HCT116 (cell line): ENCODE measurements around the gene NR2E1. TPM values are rescaled to one million over a fixed set of nuclear protein-coding genes. Genes with fewer than 3 reads are reported as not detected.

Experiments used
- ATAC-seq: fragments of 200-7000 bp; cut with Tn5 transposase; 2 replicates; pipeline ENCODE4 v1.9.1; 2020; ENCODE audit warnings: mild to moderate bottlenecking, moderate library complexity
- BruUV-seq: library from RNA; stranded (reverse); fragments of 400-500 nt; replicated peaks from 2 replicates; lab custom pipeline; 2021; lab: Mats Ljungman, UMichigan
- CTCF ChIA-PET: fragments of 300-600 bp; sonication (Branson Sonifier 250); formaldehyde crosslinking; loops from one replicate; lab custom pipeline; 2021; ENCODE audit warnings: antibody characterized with exemption; lab: Charles Lee
- POLR2A ChIA-PET: fragments of 300-600, 350-600 bp; sonication (Branson Sonifier 250); formaldehyde crosslinking; loops from one replicate; lab custom pipeline; 2021; ENCODE audit warnings: antibody characterized with exemption; lab: Charles Lee
- RAD21 ChIA-PET, 2 experiments: fragments of 300-600 bp; sonication (Branson Sonifier 250); formaldehyde crosslinking; loops; one replicate each; lab custom pipeline; 2023; ENCODE audit warnings: low total read pairs in 2 of 2; ENCODE audit not compliant: uncharacterized antibody in 2 of 2, unreplicated experiment in 2 of 2, low non-redundant PET in 1 of 2; lab: Charles Lee
- DNase-seq: peaks from one replicate; pipeline ENCODE4 v3.0.0-alpha.2; 2010; ENCODE audit warnings: low read depth, low spot score
- H2AFZ ChIP-seq: fragments of 200-600 bp; shearing (Covaris generic), sonication (generic); 2 replicates; pipeline ENCODE4 v1.6.1; 2017; ENCODE audit warnings: low read depth, mixed run types, mixed read lengths, antibody characterized with exemption, low read length; ENCODE audit not compliant: poor library complexity, severe bottlenecking
- H3K27ac ChIP-seq: 2 replicates; pipeline ENCODE4 v1.5.1; 2012; ENCODE audit warnings: low read depth, low read length
- H3K27me3 ChIP-seq: fragments of 200-600 bp; sonication (generic); 2 replicates; pipeline ENCODE4 v1.6.1; 2016; ENCODE audit warnings: mixed run types, low read length, mixed read lengths; ENCODE audit not compliant: insufficient read depth
- H3K36me3 ChIP-seq, 2 experiments: fragments of 200-500 bp in 1 of 2; fragments of 200-600 bp in 1 of 2; sonication (Bioruptor generic) in 1 of 2; sonication (generic) in 1 of 2; 2 replicates each; pipeline versions ENCODE4 v1.5.1 to v1.6.1; 2014 to 2016; ENCODE audit warnings: low read length in 2 of 2, inconsistent platforms in 1 of 2, mixed read lengths in 1 of 2, mixed run types in 1 of 2; ENCODE audit not compliant: insufficient read depth in 2 of 2, control insufficient read depth in 1 of 2
- H3K4me1 ChIP-seq, 2 experiments: fragments of 200-600 bp in 1 of 2; sonication (generic) in 1 of 2; 2 replicates each; pipeline versions ENCODE4 v1.5.1 to v1.6.1; 2012 to 2017; ENCODE audit warnings: low read length in 2 of 2, inconsistent platforms in 1 of 2, mild to moderate bottlenecking in 1 of 2, mixed read lengths in 1 of 2, mixed run types in 1 of 2, moderate library complexity in 1 of 2; ENCODE audit not compliant: insufficient read depth in 2 of 2, control insufficient read depth in 1 of 2
- H3K4me2 ChIP-seq: fragments of 200-600 bp; sonication (generic); 2 replicates; pipeline ENCODE4 v1.6.1; 2017; ENCODE audit warnings: mixed run types, low read length, mixed read lengths
- H3K4me3 ChIP-seq, 2 experiments: fragments of 200-600 bp in 1 of 2; sonication (generic) in 1 of 2; replicated peaks in 1 of 2; 2 replicates each; pipeline ENCODE4 v1.5.1; 2011 to 2016; ENCODE audit warnings: low read length in 2 of 2, control low read depth in 1 of 2, low read depth in 1 of 2, mild to moderate bottlenecking in 1 of 2, mixed read lengths in 1 of 2, mixed run types in 1 of 2
- H3K79me2 ChIP-seq: fragments of 200-600 bp; sonication (generic); 2 replicates; pipeline ENCODE4 v1.6.1; 2017; ENCODE audit warnings: mild to moderate bottlenecking, mixed run types, low read length, moderate library complexity, mixed read lengths; ENCODE audit not compliant: insufficient read depth
- H3K9ac ChIP-seq: fragments of 200-600 bp; sonication (generic); 2 replicates; pipeline ENCODE4 v1.6.1; 2016; ENCODE audit warnings: low read length, mixed read lengths
- H3K9me2 ChIP-seq: fragments of 200-600 bp; sonication (generic), shearing (Covaris generic); 2 replicates; pipeline ENCODE4 v1.6.1; 2017; ENCODE audit warnings: mixed run types, mild to moderate bottlenecking, moderate library complexity; ENCODE audit not compliant: insufficient read depth
- H3K9me3 ChIP-seq, 2 experiments: fragments of 200-500 bp in 1 of 2; fragments of 200-600 bp in 1 of 2; sonication (Bioruptor generic) in 1 of 2; sonication (generic) in 1 of 2; 2 replicates each; pipeline ENCODE4 v1.6.1; 2014 to 2017; ENCODE audit warnings: low read length in 2 of 2, mixed read lengths in 2 of 2, inconsistent platforms in 1 of 2, low read depth in 1 of 2, mild to moderate bottlenecking in 1 of 2, mixed run types in 1 of 2, moderate library complexity in 1 of 2; ENCODE audit not compliant: control insufficient read depth in 1 of 2, insufficient read depth in 1 of 2
- H4K20me1 ChIP-seq: fragments of 200-600 bp; sonication (generic), shearing (Covaris generic); 2 replicates; pipeline ENCODE4 v1.6.1; 2017; ENCODE audit warnings: mixed run types, mild to moderate bottlenecking, moderate library complexity; ENCODE audit not compliant: insufficient read depth
- CBX3 ChIP-seq: IDR thresholded peaks from 2 replicates; pipeline ENCODE4 v1.6.1; 2012; ENCODE audit warnings: low read depth
- CEBPB ChIP-seq: IDR thresholded peaks from 2 replicates; pipeline ENCODE4 v1.6.1; 2012; ENCODE audit warnings: low read depth
- ELF1 ChIP-seq: IDR thresholded peaks from 2 replicates; pipeline ENCODE4 v1.6.1; 2012; ENCODE audit warnings: low read depth, borderline replicate concordance
- FOSL1 ChIP-seq: IDR thresholded peaks from 2 replicates; pipeline ENCODE4 v1.6.1; 2012; ENCODE audit warnings: low read depth
- RAD21 ChIP-seq: IDR thresholded peaks from 2 replicates; pipeline ENCODE4 v1.6.1; 2012; ENCODE audit warnings: low read depth, mild to moderate bottlenecking
- SIN3A ChIP-seq: IDR thresholded peaks from 2 replicates; pipeline ENCODE4 v1.6.1; 2012; ENCODE audit warnings: low read depth
- YY1 ChIP-seq: IDR thresholded peaks from 2 replicates; pipeline ENCODE4 v1.6.1; 2011; ENCODE audit warnings: low read length, low read depth, moderate library complexity, mild to moderate bottlenecking; ENCODE audit not compliant: insufficient replicate concordance; ENCODE audit errors: extremely low read depth
- ZNF274 ChIP-seq: fragments of 200-500 bp; sonication (Bioruptor generic); IDR thresholded peaks from 2 replicates; pipeline ENCODE4 v1.6.1; 2014; ENCODE audit warnings: mild to moderate bottlenecking, low read depth, low read length, inconsistent platforms
- intact Hi-C: fragments of 100-400 bp; cut with micrococcal nuclease; formaldehyde crosslinking; loops from 2 replicates; pipeline ENCODE4 v1.10.0; 2022
- total RNA-seq: library from RNA; stranded (reverse); gene quantifications from one replicate; pipeline ENCODE4 v1.2.1, GENCODE V29; 2021; ENCODE audit not compliant: unreplicated experiment
- TF ChIP-seq, protein P1 (sequence below): IDR thresholded peaks from 2 replicates; pipeline ENCODE4 v1.6.1; 2011; ENCODE audit warnings: mild to moderate bottlenecking, low read length, moderate library complexity; ENCODE audit not compliant: insufficient replicate concordance; ENCODE audit errors: extremely low read depth
- TF ChIP-seq, protein P2 (sequence below): IDR thresholded peaks from 2 replicates; pipeline ENCODE4 v1.6.1; 2012

NR2E1 gene
- total RNA-seq, 1 experiment from 2014 or later: not detected

DNA sequence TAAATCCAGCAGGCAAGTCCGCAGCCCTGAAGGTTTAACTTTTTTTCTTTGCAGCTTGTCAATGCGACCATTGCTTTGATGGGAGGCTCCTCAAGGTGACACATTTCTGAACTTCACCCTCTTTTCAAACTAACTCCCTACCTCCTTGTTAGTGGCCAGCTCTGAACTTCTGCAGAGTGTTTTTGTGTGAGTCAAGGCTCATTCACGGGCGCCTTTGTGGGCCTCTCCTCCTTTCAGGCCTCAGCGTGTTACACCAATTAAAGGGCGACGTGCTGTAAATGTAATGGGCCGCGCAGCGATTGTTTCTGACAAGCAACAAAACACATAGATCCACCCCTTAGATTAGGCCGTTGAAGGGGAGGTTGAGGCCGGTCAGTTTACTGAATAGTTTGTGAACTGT lies 45.5 kb upstream of the NR2E1 start:
- Histone ChIP-seq H3K79me2 (no peaks in the 10 kb centered on the region), H3K27ac (no peak overlapping the region), H3K4me3 (no peak overlapping the region), H3K4me2 (no peak overlapping the region), H3K27me3 (no peaks in the 10 kb centered on the region), H3K9me2 (no peaks in the 10 kb centered on the region), H3K4me1 (no peaks in the 10 kb centered on the region), H4K20me1 (no peaks in the 10 kb centered on the region), H3K9ac (no peak overlapping the region), H3K36me3 (no peaks in the 10 kb centered on the region), H3K9me3 (no peaks in the 10 kb centered on the region), H2AFZ (no peak overlapping the region)
- ATAC-seq (no peak), DNase-seq (no peak)
- ChIA-PET POLR2A (no interaction called here), RAD21 (no interaction called here), CTCF (no interaction called here)
- no TSS peak for BruUV-seq
- TF ChIP-seq SIN3A (no peak), ELF1 (no peak), CBX3 (no peak), CEBPB (no peak), RAD21 (no peak), FOSL1 (no peak), ZNF274 (no peak), YY1 (no peak)
- TF ChIP-seq, protein P1, sequence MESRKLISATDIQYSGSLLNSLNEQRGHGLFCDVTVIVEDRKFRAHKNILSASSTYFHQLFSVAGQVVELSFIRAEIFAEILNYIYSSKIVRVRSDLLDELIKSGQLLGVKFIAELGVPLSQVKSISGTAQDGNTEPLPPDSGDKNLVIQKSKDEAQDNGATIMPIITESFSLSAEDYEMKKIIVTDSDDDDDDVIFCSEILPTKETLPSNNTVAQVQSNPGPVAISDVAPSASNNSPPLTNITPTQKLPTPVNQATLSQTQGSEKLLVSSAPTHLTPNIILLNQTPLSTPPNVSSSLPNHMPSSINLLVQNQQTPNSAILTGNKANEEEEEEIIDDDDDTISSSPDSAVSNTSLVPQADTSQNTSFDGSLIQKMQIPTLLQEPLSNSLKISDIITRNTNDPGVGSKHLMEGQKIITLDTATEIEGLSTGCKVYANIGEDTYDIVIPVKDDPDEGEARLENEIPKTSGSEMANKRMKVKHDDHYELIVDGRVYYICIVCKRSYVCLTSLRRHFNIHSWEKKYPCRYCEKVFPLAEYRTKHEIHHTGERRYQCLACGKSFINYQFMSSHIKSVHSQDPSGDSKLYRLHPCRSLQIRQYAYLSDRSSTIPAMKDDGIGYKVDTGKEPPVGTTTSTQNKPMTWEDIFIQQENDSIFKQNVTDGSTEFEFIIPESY: no peak
- TF ChIP-seq, protein P2, sequence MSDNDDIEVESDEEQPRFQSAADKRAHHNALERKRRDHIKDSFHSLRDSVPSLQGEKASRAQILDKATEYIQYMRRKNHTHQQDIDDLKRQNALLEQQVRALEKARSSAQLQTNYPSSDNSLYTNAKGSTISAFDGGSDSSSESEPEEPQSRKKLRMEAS: no peak
- intact Hi-C loops: no loop called here
